HepG2 (cell line): ENCODE data around the gene ZMYND8. TPM values are rescaled to one million over a fixed set of nuclear protein-coding genes. Genes with fewer than 3 reads are reported as not detected.

Source experiments
- AGO1 ChIP-seq: fragments of 200-400 bp; formaldehyde crosslinking; IDR thresholded peaks from 2 replicates; pipeline ENCODE4 v1.6.1; 2017; ENCODE audit warnings: mild to moderate bottlenecking, low read depth, low read length, moderate library complexity; ENCODE audit not compliant: poor library complexity, severe bottlenecking
- ARNT ChIP-seq: fragments of 450-650 bp; IDR thresholded peaks from 2 replicates; pipeline ENCODE4 v1.6.1; 2017
- CEBPB ChIP-seq: IDR thresholded peaks from 2 replicates; pipeline ENCODE4 v1.6.1; 2011; ENCODE audit warnings: low read depth, low read length, improper control_type of control experiment, borderline replicate concordance
- DNMT3B ChIP-seq: conservative IDR thresholded peaks from 2 replicates; pipeline ENCODE4 v1.6.1; 2016; ENCODE audit warnings: missing biosample characterization, control low read depth
- EHMT2 ChIP-seq: fragments of 200-600 bp; sonication (generic); IDR thresholded peaks from 2 replicates; pipeline ENCODE4 v1.7.0; 2017; ENCODE audit warnings: antibody characterized with exemption, low read depth, low read length, borderline replicate concordance
- FIP1L1 ChIP-seq: fragments of 200-400 bp; formaldehyde crosslinking; IDR thresholded peaks from 2 replicates; pipeline ENCODE4 v1.6.1; 2018; ENCODE audit warnings: low read depth, mild to moderate bottlenecking, low read length, moderate library complexity, borderline replicate concordance; ENCODE audit not compliant: insufficient read depth
- FOXK1 ChIP-seq: sonication (generic); formaldehyde crosslinking; IDR thresholded peaks from 2 replicates; pipeline ENCODE4 v1.4.0; 2020; ENCODE audit warnings: low read depth, missing genetic modification reagents, borderline replicate concordance
- GABPA ChIP-seq, 2 experiments: IDR thresholded peaks; 2 replicates each; pipeline ENCODE4 v1.6.1; 2011 to 2016; ENCODE audit warnings: low read depth in 2 of 2, low read length in 1 of 2, missing biosample characterization in 1 of 2, missing genetic modification characterization in 1 of 2
- KLF15 ChIP-seq: sonication (generic); formaldehyde crosslinking; IDR thresholded peaks from 2 replicates; pipeline ENCODE4 v1.8.1; 2023; ENCODE audit warnings: borderline replicate concordance, mild to moderate bottlenecking, inconsistent platforms, missing genetic modification reagents, mixed read lengths
- PCBP2 ChIP-seq: fragments of 200-400 bp; formaldehyde crosslinking; optimal IDR thresholded peaks from 2 replicates; pipeline ENCODE3; 2018; ENCODE audit warnings: low read length, low read depth; ENCODE audit not compliant: poor library complexity, severe bottlenecking
- SALL1 ChIP-seq: sonication (generic); formaldehyde crosslinking; IDR thresholded peaks from 2 replicates; pipeline ENCODE4 v1.8.0; 2022; ENCODE audit warnings: mild to moderate bottlenecking, missing genetic modification reagents
- SRY ChIP-seq: sonication (generic); formaldehyde crosslinking; IDR thresholded peaks from 2 replicates; pipeline ENCODE4 v1.8.0; 2022; ENCODE audit warnings: mild to moderate bottlenecking, missing genetic modification reagents
- STAT5B ChIP-seq: sonication (generic); formaldehyde crosslinking; IDR thresholded peaks from 2 replicates; pipeline ENCODE4 v1.4.0; 2020; ENCODE audit warnings: missing genetic modification reagents
- TAF1 ChIP-seq: sonication (generic); formaldehyde crosslinking; IDR thresholded peaks from 2 replicates; pipeline ENCODE4 v1.4.0; 2020; ENCODE audit warnings: missing genetic modification reagents
- XBP1 ChIP-seq: sonication (generic); formaldehyde crosslinking; IDR thresholded peaks from 2 replicates; pipeline ENCODE4 v1.5.0; 2020; ENCODE audit warnings: missing genetic modification reagents
- YY1 ChIP-seq: IDR thresholded peaks from 2 replicates; pipeline ENCODE4 v1.6.1; 2011; ENCODE audit warnings: low read length, low read depth, moderate library complexity, mild to moderate bottlenecking; ENCODE audit not compliant: insufficient read depth, insufficient replicate concordance
- polyA plus RNA-seq, 8 experiments: library from polyadenylated mRNA; depleted of rRNA in 3 of 8; stranded (reverse) in 7 of 8; unstranded in 1 of 8; fragments of >200 nt; fragmentation: Illumina TruSeq in 4 of 8; extraction: Trizol in 4 of 8; gene quantifications; 2 replicates each; pipeline versions ENCODE4 v1.2.1 to v1.2.3, GENCODE V29; 2011 to 2016; ENCODE audit warnings: low read depth in 4 of 8, missing spikeins in 1 of 8, mixed read lengths in 1 of 8; ENCODE audit not compliant: insufficient read depth in 1 of 8
- total RNA-seq, 5 experiments: library from RNA; depleted of rRNA; stranded (reverse); fragments of >200 nt; fragmentation: Illumina TruSeq; extraction: Trizol; gene quantifications; 2 replicates each; pipeline ENCODE4 v1.2.3, GENCODE V29; 2016; ENCODE audit warnings: low read depth in 1 of 5
- TF ChIP-seq, protein P1 (sequence below), 2 experiments: sonication (generic) in 1 of 2; formaldehyde crosslinking in 1 of 2; IDR thresholded peaks; 2 replicates each; pipeline versions ENCODE4 v1.5.1 to v1.6.1; 2011 to 2020; ENCODE audit warnings: borderline replicate concordance in 1 of 2, low read depth in 1 of 2, low read length in 1 of 2, mild to moderate bottlenecking in 1 of 2, missing genetic modification reagents in 1 of 2, moderate library complexity in 1 of 2
- TF ChIP-seq, protein P2 (sequence below): sonication (generic); formaldehyde crosslinking; IDR thresholded peaks from one replicate; pipeline ENCODE4 v1.5.1; 2020; ENCODE audit warnings: mild to moderate bottlenecking, missing genetic modification reagents; ENCODE audit errors: not compliant biosample characterization

Gene ZMYND8
- total and polyA plus RNA-seq, 2 of the 13 experiments (the other 11 are each of a cell fraction or from before 2014, with no cell fraction given), result 53.9 to 84.7 TPM

DNA sequence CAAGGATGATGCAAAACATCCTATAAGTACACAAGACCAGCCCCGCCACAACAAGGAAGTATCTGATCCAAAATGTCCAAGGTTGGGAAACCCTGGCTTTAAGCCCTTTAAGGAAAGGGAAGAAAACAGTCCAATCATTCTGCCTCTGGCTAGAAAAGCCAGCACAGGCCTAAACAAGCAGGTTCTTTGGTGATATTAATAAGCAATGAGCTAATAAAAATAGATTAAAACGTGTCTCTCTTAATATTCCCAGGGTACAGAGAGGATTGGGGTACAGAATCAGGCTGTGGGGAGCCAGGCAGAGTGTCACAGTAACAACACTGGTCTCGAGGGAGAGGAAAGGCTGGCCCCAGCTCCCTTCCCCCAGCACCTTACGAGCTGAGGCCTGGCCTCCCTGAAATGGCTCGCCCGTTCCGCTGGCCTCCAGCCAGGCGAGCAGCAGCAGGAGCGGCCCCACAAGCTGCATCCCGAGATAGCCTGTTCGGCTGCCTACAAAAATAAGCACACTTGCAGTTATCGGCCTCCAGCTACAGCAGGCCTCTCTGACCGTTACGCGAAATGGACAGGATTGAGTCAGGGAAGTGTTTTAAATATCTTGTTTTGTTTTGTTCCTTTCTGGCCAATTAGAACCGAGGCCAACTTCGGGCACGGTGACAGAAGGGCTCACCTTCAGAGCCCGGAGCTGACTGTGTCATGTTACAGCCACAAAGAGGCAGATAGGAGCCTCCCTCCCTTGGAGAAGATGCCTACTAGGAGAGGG is 4.0 kb upstream of the ZMYND8 start (continued):
- TF ChIP-seq, protein P1, sequence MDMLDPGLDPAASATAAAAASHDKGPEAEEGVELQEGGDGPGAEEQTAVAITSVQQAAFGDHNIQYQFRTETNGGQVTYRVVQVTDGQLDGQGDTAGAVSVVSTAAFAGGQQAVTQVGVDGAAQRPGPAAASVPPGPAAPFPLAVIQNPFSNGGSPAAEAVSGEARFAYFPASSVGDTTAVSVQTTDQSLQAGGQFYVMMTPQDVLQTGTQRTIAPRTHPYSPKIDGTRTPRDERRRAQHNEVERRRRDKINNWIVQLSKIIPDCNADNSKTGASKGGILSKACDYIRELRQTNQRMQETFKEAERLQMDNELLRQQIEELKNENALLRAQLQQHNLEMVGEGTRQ (IDR thresholded peaks at IDR 0.05; ENCODE audit: low read depth, low read length), result no peak
- TF ChIP-seq, protein P1 (CRISPR knock-in tag; IDR thresholded peaks at IDR 0.05; ENCODE audit: borderline replicate concordance), result no peak; the same call in 1 of the 2 replicates
- TF ChIP-seq AGO1 (peak; percentile 35), XBP1 (peak; percentile 61; the same call in 1 of the 2 replicates), DNMT3B (CRISPR knock-in tag) (peak; percentile 62; the same call in 1 of the 2 replicates), SRY (CRISPR knock-in tag) (peak; percentile 97), EHMT2 (no peak), PCBP2 (no peak), CEBPB (peak; percentile 88), STAT5B (no peak; the same call in 1 of the 2 replicates), TAF1 (CRISPR knock-in tag) (peak; percentile 84), FOXK1 (CRISPR knock-in tag) (peak; percentile 90), SALL1 (CRISPR knock-in tag) (peak; percentile 91), ARNT (no peak), FIP1L1 (peak; percentile 92; the same call in 1 of the 2 replicates), GABPA (IDR thresholded peaks at IDR 0.05; ENCODE audit: low read depth, low read length) (no peak), GABPA (CRISPR knock-in tag; IDR thresholded peaks at IDR 0.05; ENCODE audit: low read depth) (no peak), KLF15 (CRISPR knock-in tag) (peak; percentile 52; the same call in 1 of the 2 replicates), YY1 (peak; percentile 74)
- TF ChIP-seq, protein P2, sequence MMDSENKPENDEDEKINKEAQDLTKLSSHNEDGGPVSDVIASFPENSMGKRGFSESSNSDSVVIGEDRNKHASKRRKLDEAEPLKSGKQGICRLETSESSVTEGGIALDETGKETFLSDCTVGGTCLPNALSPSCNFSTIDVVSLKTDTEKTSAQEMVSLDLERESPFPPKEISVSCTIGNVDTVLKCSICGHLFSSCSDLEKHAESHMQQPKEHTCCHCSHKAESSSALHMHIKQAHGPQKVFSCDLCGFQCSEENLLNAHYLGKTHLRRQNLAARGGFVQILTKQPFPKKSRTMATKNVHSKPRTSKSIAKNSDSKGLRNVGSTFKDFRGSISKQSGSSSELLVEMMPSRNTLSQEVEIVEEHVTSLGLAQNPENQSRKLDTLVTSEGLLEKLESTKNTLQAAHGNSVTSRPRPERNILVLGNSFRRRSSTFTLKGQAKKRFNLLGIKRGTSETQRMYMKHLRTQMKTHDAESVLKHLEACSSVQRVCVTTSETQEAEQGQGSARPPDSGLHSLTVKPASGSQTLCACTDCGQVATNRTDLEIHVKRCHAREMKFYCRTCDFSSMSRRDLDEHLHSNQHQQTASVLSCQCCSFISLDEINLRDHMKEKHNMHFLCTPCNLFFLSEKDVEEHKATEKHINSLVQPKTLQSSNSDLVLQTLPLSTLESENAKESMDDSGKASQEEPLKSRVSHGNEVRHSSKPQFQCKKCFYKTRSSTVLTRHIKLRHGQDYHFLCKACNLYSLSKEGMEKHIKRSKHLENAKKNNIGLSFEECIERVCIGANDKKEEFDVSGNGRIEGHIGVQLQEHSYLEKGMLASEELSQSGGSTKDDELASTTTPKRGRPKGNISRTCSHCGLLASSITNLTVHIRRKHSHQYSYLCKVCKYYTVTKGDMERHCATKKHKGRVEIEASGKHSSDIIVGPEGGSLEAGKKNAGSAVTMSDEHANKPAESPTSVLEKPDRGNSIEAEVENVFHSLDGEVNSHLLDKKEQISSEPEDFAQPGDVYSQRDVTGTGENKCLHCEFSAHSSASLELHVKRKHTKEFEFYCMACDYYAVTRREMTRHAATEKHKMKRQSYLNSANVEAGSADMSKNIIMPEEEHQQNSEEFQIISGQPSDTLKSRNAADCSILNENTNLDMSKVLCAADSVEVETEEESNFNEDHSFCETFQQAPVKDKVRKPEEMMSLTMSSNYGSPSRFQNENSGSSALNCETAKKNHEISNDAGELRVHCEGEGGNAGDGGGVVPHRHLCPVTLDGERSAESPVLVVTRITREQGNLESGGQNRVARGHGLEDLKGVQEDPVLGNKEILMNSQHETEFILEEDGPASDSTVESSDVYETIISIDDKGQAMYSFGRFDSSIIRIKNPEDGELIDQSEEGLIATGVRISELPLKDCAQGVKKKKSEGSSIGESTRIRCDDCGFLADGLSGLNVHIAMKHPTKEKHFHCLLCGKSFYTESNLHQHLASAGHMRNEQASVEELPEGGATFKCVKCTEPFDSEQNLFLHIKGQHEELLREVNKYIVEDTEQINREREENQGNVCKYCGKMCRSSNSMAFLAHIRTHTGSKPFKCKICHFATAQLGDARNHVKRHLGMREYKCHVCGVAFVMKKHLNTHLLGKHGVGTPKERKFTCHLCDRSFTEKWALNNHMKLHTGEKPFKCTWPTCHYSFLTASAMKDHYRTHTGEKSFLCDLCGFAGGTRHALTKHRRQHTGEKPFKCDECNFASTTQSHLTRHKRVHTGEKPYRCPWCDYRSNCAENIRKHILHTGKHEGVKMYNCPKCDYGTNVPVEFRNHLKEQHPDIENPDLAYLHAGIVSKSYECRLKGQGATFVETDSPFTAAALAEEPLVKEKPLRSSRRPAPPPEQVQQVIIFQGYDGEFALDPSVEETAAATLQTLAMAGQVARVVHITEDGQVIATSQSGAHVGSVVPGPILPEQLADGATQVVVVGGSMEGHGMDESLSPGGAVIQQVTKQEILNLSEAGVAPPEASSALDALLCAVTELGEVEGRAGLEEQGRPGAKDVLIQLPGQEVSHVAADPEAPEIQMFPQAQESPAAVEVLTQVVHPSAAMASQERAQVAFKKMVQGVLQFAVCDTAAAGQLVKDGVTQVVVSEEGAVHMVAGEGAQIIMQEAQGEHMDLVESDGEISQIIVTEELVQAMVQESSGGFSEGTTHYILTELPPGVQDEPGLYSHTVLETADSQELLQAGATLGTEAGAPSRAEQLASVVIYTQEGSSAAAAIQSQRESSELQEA, result peak; percentile 95
